ENCODE measurements around the gene ZNF485.

- TF ChIP-seq SRF (IDR thresholded peaks at IDR 0.05; ENCODE audit: low read depth in 2 of 2, low read length in 2 of 2) (no peak), REST (IDR thresholded peaks at IDR 0.05; ENCODE audit: low read depth, low read length) (no peak), NRF1 (conservative IDR thresholded peaks at IDR 0.05; ENCODE audit: low read depth, low read length) (no peak), NKRF (conservative IDR thresholded peaks at IDR 0.05) (no peak), NFYA (IDR thresholded peaks at IDR 0.05; ENCODE audit: borderline replicate concordance, low read depth, low read length) (no peak), TCF3 (IDR thresholded peaks at IDR 0.05; ENCODE audit: borderline replicate concordance, insufficient read depth, low read depth, low read length) (no peak), POLR2AphosphoS5 (IDR thresholded peaks at IDR 0.05; ENCODE audit: low read length) (no peak), CBFB (IDR thresholded peaks at IDR 0.05; ENCODE audit: low read depth) (no peak), CTCF (IDR thresholded peaks at IDR 0.05 in 2 of 3, conservative IDR thresholded peaks at IDR 0.05 in 1 of 3; ENCODE audit: control insufficient read depth in 2 of 3, extremely low read depth in 1 of 3, insufficient read depth in 1 of 3, low read depth in 3 of 3, low read length in 3 of 3) (no peak), ZBTB33 (IDR thresholded peaks at IDR 0.05) (no peak), MXI1 (IDR thresholded peaks at IDR 0.05; ENCODE audit: low read depth, low read length) (no peak), CREM (IDR thresholded peaks at IDR 0.05; ENCODE audit: low read depth) (no peak), MYC (IDR thresholded peaks at IDR 0.05; ENCODE audit: insufficient read depth, insufficient read length, insufficient replicate concordance, low read length, severe bottlenecking) (no peak)
Measured at GRCh38 chr10:43585981-43586729, 20.1 kb upstream of the ZNF485 start.
